Neural crest cell (in vitro differentiated cells): Measurements from ENCODE around the gene SNX13. TPM values are rescaled to one million over a fixed set of nuclear protein-coding genes. Genes with fewer than 3 reads are reported as not detected.

ENCODE experiments used
- DNase-seq: peaks from one replicate; pipeline ENCODE4 v3.0.0; 2021; ENCODE audit warnings: low read depth, mixed read lengths, low spot score
- H3K27ac Mint-ChIP-seq: one replicate; pipeline ENCODE4 v1.8.0; 2021; ENCODE audit warnings: mild to moderate bottlenecking, mixed read lengths; ENCODE audit not compliant: unreplicated experiment
- H3K27me3 Mint-ChIP-seq: 2 replicates; pipeline ENCODE4 v1.8.0; 2021; ENCODE audit warnings: low read depth, mild to moderate bottlenecking, mixed read lengths
- H3K36me3 Mint-ChIP-seq: 2 replicates; pipeline ENCODE4 v1.8.0; 2021; ENCODE audit warnings: low read depth, mild to moderate bottlenecking, mixed read lengths
- H3K4me1 Mint-ChIP-seq: 2 replicates; pipeline ENCODE4 v1.8.0; 2021; ENCODE audit warnings: mixed read lengths
- H3K4me3 Mint-ChIP-seq: one replicate; pipeline ENCODE4 v1.8.0; 2021; ENCODE audit warnings: mild to moderate bottlenecking, mixed read lengths
- H3K9me3 Mint-ChIP-seq: 2 replicates; pipeline ENCODE4 v1.8.0; 2021; ENCODE audit warnings: mixed read lengths
- total RNA-seq: library from RNA; stranded (reverse); gene quantifications from 2 replicates; pipeline ENCODE4 v1.2.1, GENCODE V29; 2021
- TF ChIP-seq, protein P1 (sequence below): fragments of 200-600 bp; sonication (generic); conservative IDR thresholded peaks from 2 replicates; pipeline ENCODE4 v1.5.0; 2021; ENCODE audit warnings: antibody characterized with exemption, mild to moderate bottlenecking

SNX13 gene
- total RNA-seq, 1 donor from 2014 or later: 35.4 TPM

DNA sequence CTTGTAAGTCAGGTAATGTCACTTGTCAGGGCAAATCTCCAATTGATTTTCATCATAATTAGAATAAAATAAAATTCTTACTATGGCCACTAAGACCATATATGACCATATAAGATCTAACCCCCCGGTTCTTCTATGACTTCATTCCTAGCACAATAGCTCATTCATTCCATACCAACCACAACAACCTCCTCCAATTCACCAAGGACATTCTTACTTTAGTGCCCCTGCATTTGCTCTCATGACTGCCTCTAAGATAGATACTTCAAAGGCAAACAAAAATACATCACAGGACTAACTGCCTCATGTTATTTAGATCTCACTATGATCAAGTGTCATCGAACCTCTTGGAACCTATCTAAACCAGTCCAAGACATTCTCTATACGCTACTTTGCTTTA, 90.8 kb downstream of the SNX13 start:
- peaks cover 23% of the 10 kb centered on the region for H3K4me1 Mint-ChIP-seq
- H3K4me3 Mint-ChIP-seq: peak overlapping the region; percentile 0
- H3K27ac Mint-ChIP-seq: peak overlapping the region; percentile 0
- TF ChIP-seq, protein P1, sequence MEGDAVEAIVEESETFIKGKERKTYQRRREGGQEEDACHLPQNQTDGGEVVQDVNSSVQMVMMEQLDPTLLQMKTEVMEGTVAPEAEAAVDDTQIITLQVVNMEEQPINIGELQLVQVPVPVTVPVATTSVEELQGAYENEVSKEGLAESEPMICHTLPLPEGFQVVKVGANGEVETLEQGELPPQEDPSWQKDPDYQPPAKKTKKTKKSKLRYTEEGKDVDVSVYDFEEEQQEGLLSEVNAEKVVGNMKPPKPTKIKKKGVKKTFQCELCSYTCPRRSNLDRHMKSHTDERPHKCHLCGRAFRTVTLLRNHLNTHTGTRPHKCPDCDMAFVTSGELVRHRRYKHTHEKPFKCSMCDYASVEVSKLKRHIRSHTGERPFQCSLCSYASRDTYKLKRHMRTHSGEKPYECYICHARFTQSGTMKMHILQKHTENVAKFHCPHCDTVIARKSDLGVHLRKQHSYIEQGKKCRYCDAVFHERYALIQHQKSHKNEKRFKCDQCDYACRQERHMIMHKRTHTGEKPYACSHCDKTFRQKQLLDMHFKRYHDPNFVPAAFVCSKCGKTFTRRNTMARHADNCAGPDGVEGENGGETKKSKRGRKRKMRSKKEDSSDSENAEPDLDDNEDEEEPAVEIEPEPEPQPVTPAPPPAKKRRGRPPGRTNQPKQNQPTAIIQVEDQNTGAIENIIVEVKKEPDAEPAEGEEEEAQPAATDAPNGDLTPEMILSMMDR: no peak
- H3K9me3 Mint-ChIP-seq: peaks cover 3% of the 10 kb centered on the region
- no peak for DNase-seq
- H3K36me3 Mint-ChIP-seq: peaks cover 39% of the 10 kb centered on the region
- no peaks in the 10 kb centered on the region for H3K27me3 Mint-ChIP-seq

DNA sequence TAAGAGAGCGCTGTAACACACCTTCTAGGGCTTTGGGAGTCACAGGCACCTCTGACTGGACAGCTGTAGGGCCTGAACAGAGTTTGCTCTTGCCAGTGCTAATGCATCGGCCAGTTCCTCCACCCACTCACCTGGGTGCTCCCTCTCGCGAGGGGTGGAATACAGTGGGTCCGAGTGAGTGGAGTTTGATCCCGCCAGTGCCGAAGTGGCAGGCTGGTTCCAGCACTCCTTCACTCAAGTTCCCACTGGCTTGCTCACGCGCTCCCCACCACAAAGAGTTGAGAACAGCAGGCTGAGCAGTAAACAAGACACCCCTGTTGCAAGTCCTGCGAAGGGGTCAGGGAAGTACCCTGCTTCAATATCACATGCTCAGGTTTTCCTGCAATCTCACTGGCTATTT, 91.8 kb downstream of the SNX13 start:
- Mint-ChIP-seq H3K4me1 (peaks cover 23% of the 10 kb centered on the region), H3K27me3 (no peaks in the 10 kb centered on the region), H3K4me3 (no peak overlapping the region), H3K36me3 (peaks cover 44% of the 10 kb centered on the region), H3K27ac (no peak overlapping the region), H3K9me3 (peaks cover 3% of the 10 kb centered on the region)
- TF ChIP-seq, protein P1: no peak
- no peak for DNase-seq

DNA sequence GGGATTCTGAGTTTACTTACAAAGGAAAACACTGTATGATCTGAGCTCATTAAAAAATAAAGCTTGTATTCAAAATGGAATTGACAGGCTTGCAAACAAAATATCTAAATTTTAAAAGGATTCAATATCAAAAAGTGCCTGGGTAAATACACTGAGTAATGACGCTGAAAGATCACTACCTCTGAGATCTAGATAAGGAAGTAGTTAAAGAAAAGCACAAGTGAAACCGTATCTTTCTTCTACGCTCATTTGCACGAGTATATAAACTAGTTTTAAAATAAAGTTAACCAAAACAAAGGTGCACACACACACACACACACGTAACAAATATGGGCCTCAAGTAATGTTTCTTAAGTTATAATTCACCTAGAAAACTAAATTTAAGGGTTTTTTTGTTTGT, 93.4 kb downstream of the SNX13 start:
- H3K27ac Mint-ChIP-seq: no peak overlapping the region
- peaks cover 3% of the 10 kb centered on the region for H3K9me3 Mint-ChIP-seq
- H3K36me3 Mint-ChIP-seq: peaks cover 48% of the 10 kb centered on the region
- H3K4me3 Mint-ChIP-seq: no peak overlapping the region
- DNase-seq: no peak
- H3K27me3 Mint-ChIP-seq: no peaks in the 10 kb centered on the region
- TF ChIP-seq, protein P1: no peak
- H3K4me1 Mint-ChIP-seq: peaks cover 23% of the 10 kb centered on the region

DNA sequence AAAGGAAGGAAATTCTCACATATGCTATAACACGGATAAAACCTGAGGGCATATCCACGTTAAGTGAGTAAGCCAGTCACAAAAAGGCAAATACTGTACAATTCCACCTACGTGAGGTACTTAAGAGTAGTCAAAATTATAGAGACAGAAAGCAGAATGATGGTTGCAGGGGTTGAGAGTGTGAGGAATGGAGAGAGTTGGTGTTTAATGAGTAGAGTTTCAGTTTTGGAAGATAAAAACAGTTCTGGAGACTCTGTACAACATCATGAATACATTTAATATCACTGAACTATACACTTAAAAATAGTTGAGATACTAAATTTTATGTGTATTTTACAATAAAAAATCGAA, 95.1 kb downstream of the SNX13 start:
- Mint-ChIP-seq H3K9me3 (peaks cover 3% of the 10 kb centered on the region), H3K4me3 (no peak overlapping the region), H3K4me1 (peaks cover 32% of the 10 kb centered on the region), H3K27ac (no peak overlapping the region), H3K36me3 (peaks cover 47% of the 10 kb centered on the region), H3K27me3 (no peaks in the 10 kb centered on the region)
- TF ChIP-seq, protein P1: no peak
- no peak for DNase-seq

DNA sequence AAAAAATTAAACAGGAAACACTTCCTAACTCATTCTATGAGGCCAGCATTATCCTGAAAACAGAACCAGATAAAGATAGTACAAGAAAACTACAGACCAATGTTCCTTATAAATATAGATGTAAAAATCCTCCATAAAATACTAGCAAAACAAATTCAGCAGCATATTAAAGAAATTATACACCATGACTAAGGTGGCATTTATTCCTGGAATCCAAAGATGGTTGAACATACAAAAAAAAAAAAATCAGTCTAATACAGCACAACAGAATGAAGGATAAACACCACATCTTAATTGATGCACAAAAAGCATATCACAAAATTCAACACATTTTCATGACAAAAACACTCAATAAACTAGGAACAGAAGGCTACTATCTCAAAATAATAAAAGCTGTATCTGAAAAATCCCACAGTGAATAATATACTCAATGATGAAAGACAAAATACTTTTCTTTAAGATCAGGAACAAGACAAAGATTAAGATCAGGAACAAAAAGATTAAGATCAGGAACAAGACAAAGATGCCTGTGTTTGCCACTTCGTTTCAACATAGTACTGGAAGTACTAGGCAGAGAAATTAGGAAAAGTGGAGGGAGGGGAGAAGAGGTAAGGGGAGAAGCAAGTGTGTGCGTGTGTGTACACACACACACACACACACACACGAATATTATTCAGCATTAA, 95.6 kb downstream of the SNX13 start:
- Mint-ChIP-seq H3K27ac (no peak overlapping the region), H3K36me3 (peaks cover 47% of the 10 kb centered on the region), H3K27me3 (no peaks in the 10 kb centered on the region), H3K9me3 (peaks cover 2% of the 10 kb centered on the region), H3K4me1 (peaks cover 29% of the 10 kb centered on the region), H3K4me3 (no peak overlapping the region)
- TF ChIP-seq, protein P1: no peak
- no peak for DNase-seq
